ENCODE results near the gene SLC22A23.

The SLC22A23 gene

GRCh38 chr6:3308106-3308505, 148.7 kb downstream of the SLC22A23 start:
- Mint-ChIP-seq H3K4me3 (no peak overlapping the region), H3K4me1 (no peaks in the 10 kb centered on the region), H3K27ac (no peak overlapping the region), H3K9me3 (no peaks in the 10 kb centered on the region), H3K36me3 (peaks cover 10% of the 10 kb centered on the region), H3K27me3 (no peaks in the 10 kb centered on the region)

GRCh38 chr6:3307436-3307835, 149.4 kb downstream of the SLC22A23 start:
- no peaks in the 10 kb centered on the region for H3K4me1 Mint-ChIP-seq
- H3K4me3 Mint-ChIP-seq = no peak overlapping the region
- H3K27me3 Mint-ChIP-seq = no peaks in the 10 kb centered on the region
- H3K27ac Mint-ChIP-seq = no peak overlapping the region
- H3K36me3 Mint-ChIP-seq = peaks cover 16% of the 10 kb centered on the region
- H3K9me3 Mint-ChIP-seq = no peaks in the 10 kb centered on the region

GRCh38 chr6:3306848-3307247, 150.0 kb downstream of the SLC22A23 start:
- Mint-ChIP-seq H3K4me3 (no peak overlapping the region), H3K4me1 (no peaks in the 10 kb centered on the region), H3K27me3 (no peaks in the 10 kb centered on the region), H3K9me3 (no peaks in the 10 kb centered on the region), H3K36me3 (peaks cover 20% of the 10 kb centered on the region), H3K27ac (no peak overlapping the region)

GRCh38 chr6:3305831-3306230, 151.0 kb downstream of the SLC22A23 start:
- Mint-ChIP-seq H3K27me3 (no peaks in the 10 kb centered on the region), H3K4me1 (no peaks in the 10 kb centered on the region), H3K4me3 (no peak overlapping the region), H3K36me3 (peaks cover 20% of the 10 kb centered on the region), H3K27ac (no peak overlapping the region), H3K9me3 (no peaks in the 10 kb centered on the region)

- H3K4me3 Mint-ChIP-seq = no peak overlapping the region
- H3K27ac Mint-ChIP-seq = no peak overlapping the region
- H3K27me3 Mint-ChIP-seq = no peaks in the 10 kb centered on the region
- H3K9me3 Mint-ChIP-seq = no peaks in the 10 kb centered on the region
- H3K36me3 Mint-ChIP-seq = peaks cover 20% of the 10 kb centered on the region
- no peaks in the 10 kb centered on the region for H3K4me1 Mint-ChIP-seq
Measured at GRCh38 chr6:3305216-3305565, 151.7 kb downstream of the SLC22A23 start.

- no peaks in the 10 kb centered on the region for H3K9me3 Mint-ChIP-seq
- no peak overlapping the region for H3K4me3 Mint-ChIP-seq
- no peak overlapping the region for H3K27ac Mint-ChIP-seq
- no peaks in the 10 kb centered on the region for H3K27me3 Mint-ChIP-seq
- H3K4me1 Mint-ChIP-seq = no peaks in the 10 kb centered on the region
- H3K36me3 Mint-ChIP-seq = peaks cover 20% of the 10 kb centered on the region
Measured at GRCh38 chr6:3304500-3305215, 152.2 kb downstream of the SLC22A23 start.

GRCh38 chr6:3303795-3304411, 152.9 kb downstream of the SLC22A23 start:
- Mint-ChIP-seq H3K4me1 (no peaks in the 10 kb centered on the region), H3K9me3 (no peaks in the 10 kb centered on the region), H3K36me3 (peaks cover 20% of the 10 kb centered on the region), H3K27me3 (no peaks in the 10 kb centered on the region), H3K27ac (no peak overlapping the region), H3K4me3 (no peak overlapping the region)

GRCh38 chr6:3301506-3301905, 155.3 kb downstream of the SLC22A23 start:
- H3K4me3 Mint-ChIP-seq = no peak overlapping the region
- no peaks in the 10 kb centered on the region for H3K9me3 Mint-ChIP-seq
- no peak overlapping the region for H3K27ac Mint-ChIP-seq
- H3K4me1 Mint-ChIP-seq = no peaks in the 10 kb centered on the region
- H3K36me3 Mint-ChIP-seq = peaks cover 20% of the 10 kb centered on the region
- H3K27me3 Mint-ChIP-seq = no peaks in the 10 kb centered on the region

- H3K4me1 Mint-ChIP-seq = no peaks in the 10 kb centered on the region
- peaks cover 12% of the 10 kb centered on the region for H3K36me3 Mint-ChIP-seq
- H3K4me3 Mint-ChIP-seq = no peak overlapping the region
- no peaks in the 10 kb centered on the region for H3K9me3 Mint-ChIP-seq
- no peaks in the 10 kb centered on the region for H3K27me3 Mint-ChIP-seq
- no peak overlapping the region for H3K27ac Mint-ChIP-seq
Measured at GRCh38 chr6:3299221-3299620, 157.6 kb downstream of the SLC22A23 start.

GRCh38 chr6:3297909-3298308, 158.9 kb downstream of the SLC22A23 start:
- H3K4me3 Mint-ChIP-seq = no peak overlapping the region
- no peaks in the 10 kb centered on the region for H3K4me1 Mint-ChIP-seq
- no peaks in the 10 kb centered on the region for H3K27me3 Mint-ChIP-seq
- no peaks in the 10 kb centered on the region for H3K9me3 Mint-ChIP-seq
- peaks cover 9% of the 10 kb centered on the region for H3K36me3 Mint-ChIP-seq
- no peak overlapping the region for H3K27ac Mint-ChIP-seq

- H3K36me3 Mint-ChIP-seq = no peaks in the 10 kb centered on the region
- no peaks in the 10 kb centered on the region for H3K9me3 Mint-ChIP-seq
- no peak overlapping the region for H3K4me3 Mint-ChIP-seq
- no peaks in the 10 kb centered on the region for H3K27me3 Mint-ChIP-seq
- no peak overlapping the region for H3K27ac Mint-ChIP-seq
- no peaks in the 10 kb centered on the region for H3K4me1 Mint-ChIP-seq
Measured at GRCh38 chr6:3297006-3297405, 159.8 kb downstream of the SLC22A23 start.

GRCh38 chr6:3296537-3296936, 160.3 kb downstream of the SLC22A23 start:
- no peak overlapping the region for H3K27ac Mint-ChIP-seq
- no peak overlapping the region for H3K4me3 Mint-ChIP-seq
- no peaks in the 10 kb centered on the region for H3K4me1 Mint-ChIP-seq
- H3K9me3 Mint-ChIP-seq = no peaks in the 10 kb centered on the region
- no peaks in the 10 kb centered on the region for H3K36me3 Mint-ChIP-seq
- H3K27me3 Mint-ChIP-seq = no peaks in the 10 kb centered on the region

GRCh38 chr6:3296078-3296477, 160.8 kb downstream of the SLC22A23 start:
- no peaks in the 10 kb centered on the region for H3K27me3 Mint-ChIP-seq
- no peaks in the 10 kb centered on the region for H3K36me3 Mint-ChIP-seq
- H3K27ac Mint-ChIP-seq = no peak overlapping the region
- no peak overlapping the region for H3K4me3 Mint-ChIP-seq
- no peaks in the 10 kb centered on the region for H3K4me1 Mint-ChIP-seq
- no peaks in the 10 kb centered on the region for H3K9me3 Mint-ChIP-seq

- Mint-ChIP-seq H3K4me3 (no peak overlapping the region), H3K27ac (no peak overlapping the region), H3K27me3 (no peaks in the 10 kb centered on the region), H3K36me3 (no peaks in the 10 kb centered on the region), H3K9me3 (no peaks in the 10 kb centered on the region), H3K4me1 (no peaks in the 10 kb centered on the region)
Measured at GRCh38 chr6:3294921-3295871, 161.7 kb downstream of the SLC22A23 start.

- Mint-ChIP-seq H3K27ac (no peak overlapping the region), H3K27me3 (no peaks in the 10 kb centered on the region), H3K36me3 (no peaks in the 10 kb centered on the region), H3K4me3 (no peak overlapping the region), H3K9me3 (no peaks in the 10 kb centered on the region), H3K4me1 (no peaks in the 10 kb centered on the region)
Measured at GRCh38 chr6:3294396-3294795, 162.5 kb downstream of the SLC22A23 start.
